HEK293T (cell line): ENCODE data around the gene HS3ST6.

ENCODE experiments used
- CTCF ChIA-PET: fragments of 350-600 bp; formaldehyde crosslinking; extraction: SDS; loops from one replicate; lab custom pipeline; 2021; ENCODE audit warnings: antibody characterized with exemption, inconsistent platforms; lab: Yijun Ruan, JAX
- POLR2A ChIA-PET: fragments of 350-600 bp; formaldehyde crosslinking; extraction: SDS; loops from one replicate; lab custom pipeline; 2020; ENCODE audit warnings: antibody characterized with exemption, inconsistent platforms; lab: Yijun Ruan, JAX
- DNase-seq: peaks from one replicate; pipeline ENCODE4 v3.0.0; 2012; ENCODE audit warnings: mixed read lengths; ENCODE audit errors: extremely low spot score
- ARNT ChIP-seq: fragments of 450-650 bp; IDR thresholded peaks from 2 replicates; pipeline ENCODE4 v1.6.1; 2017; ENCODE audit warnings: mild to moderate bottlenecking
- BHLHE40 ChIP-seq: fragments of 450-650 bp; IDR thresholded peaks from 2 replicates; pipeline ENCODE4 v1.6.1; 2016; ENCODE audit warnings: mild to moderate bottlenecking, moderate library complexity, borderline replicate concordance
- CTBP1 ChIP-seq: fragments of 450-650 bp; IDR thresholded peaks from 2 replicates; pipeline ENCODE4 v1.6.1; 2016; ENCODE audit warnings: borderline replicate concordance
- ELF4 ChIP-seq: fragments of 450-650 bp; IDR thresholded peaks from 2 replicates; pipeline ENCODE4 v1.6.1; 2017; ENCODE audit warnings: antibody characterized with exemption
- FOXA1 ChIP-seq: fragments of 450-650 bp; IDR thresholded peaks from 2 replicates; pipeline ENCODE4 v1.6.1; 2016; ENCODE audit warnings: mild to moderate bottlenecking
- FOXK2 ChIP-seq: fragments of 450-650 bp; IDR thresholded peaks from 2 replicates; pipeline ENCODE4 v1.6.1; 2016; ENCODE audit warnings: mild to moderate bottlenecking
- FOXM1 ChIP-seq: fragments of 450-650 bp; IDR thresholded peaks from 2 replicates; pipeline ENCODE4 v1.6.1; 2017; ENCODE audit warnings: mild to moderate bottlenecking, borderline replicate concordance
- HDGF ChIP-seq: fragments of 450-650 bp; IDR thresholded peaks from 2 replicates; pipeline ENCODE4 v1.6.1; 2017; ENCODE audit warnings: antibody characterized with exemption, borderline replicate concordance
- L3MBTL2 ChIP-seq: fragments of 450-650 bp; conservative IDR thresholded peaks from 2 replicates; pipeline ENCODE4 v1.6.1; 2016; ENCODE audit warnings: mild to moderate bottlenecking
- LEF1 ChIP-seq: fragments of 450-650 bp; IDR thresholded peaks from 2 replicates; pipeline ENCODE4 v1.6.1; 2017; ENCODE audit warnings: mild to moderate bottlenecking, borderline replicate concordance
- NFRKB ChIP-seq: fragments of 450-650 bp; IDR thresholded peaks from 2 replicates; pipeline ENCODE4 v1.6.1; 2016; ENCODE audit warnings: mild to moderate bottlenecking, moderate library complexity
- PKNOX1 ChIP-seq: fragments of 450-650 bp; IDR thresholded peaks from 2 replicates; pipeline ENCODE4 v1.6.1; 2016
- SP1 ChIP-seq: fragments of 450-650 bp; IDR thresholded peaks from 2 replicates; pipeline ENCODE4 v1.6.1; 2017
- SUZ12 ChIP-seq: fragments of 450-650 bp; IDR thresholded peaks from 2 replicates; pipeline ENCODE4 v1.6.1; 2016; ENCODE audit warnings: mild to moderate bottlenecking
- TARDBP ChIP-seq: fragments of 450-650 bp; IDR thresholded peaks from 2 replicates; pipeline ENCODE4 v1.6.1; 2016
- ZNF384 ChIP-seq: fragments of 450-650 bp; IDR thresholded peaks from 2 replicates; pipeline ENCODE4 v1.6.1; 2016

The HS3ST6 gene

GRCh38 chr16:1936945-1937479, 18.8 kb upstream of the HS3ST6 start:
- DNase-seq, result no peak
- ChIA-PET POLR2A (interaction anchor here (1.2 kb wide), 1 partner anchor 28 kb away, joined by 5 read pairs; the partner anchor contains the start of gene RPS2), CTCF (no interaction called here)
- TF ChIP-seq FOXK2, result no peak
- no peak for TF ChIP-seq LEF1
- no peak for TF ChIP-seq L3MBTL2
- no peak for TF ChIP-seq CTBP1
- TF ChIP-seq FOXM1, result no peak

GRCh38 chr16:1933097-1933661, 15.0 kb upstream of the HS3ST6 start:
- ChIA-PET POLR2A (interaction anchor here (1.2 to 1.5 kb wide), 2 partner anchors 8 to 32 kb away, joined by 3 to 7 read pairs; partner anchors contain the start of gene RPS2), CTCF (interaction anchor here (1.8 kb wide), 1 partner anchor 8 kb away, joined by 16 read pairs; no protein-coding TSS in a partner anchor)
- TF ChIP-seq NFRKB (no peak), SUZ12 (no peak), BHLHE40 (no peak), TARDBP (no peak)
- no peak for DNase-seq

GRCh38 chr16:1932050-1933028, 14.1 kb upstream of the HS3ST6 start:
- POLR2A ChIA-PET, result interaction anchor here (1.0 to 1.5 kb wide), 3 partner anchors 9 to 35 kb away, joined by 3 to 7 read pairs (median 3); partner anchors contain the start of gene RPS2
- CTCF ChIA-PET, result interaction anchor here (1.8 kb wide), 1 partner anchor 9 kb away, joined by 16 read pairs; no protein-coding TSS in a partner anchor
- TF ChIP-seq PKNOX1 (no peak), ARNT (no peak), ZNF384 (no peak), FOXK2 (no peak), TARDBP (no peak), FOXM1 (no peak), SP1 (no peak)
- DNase-seq, result no peak

GRCh38 chr16:1930338-1930720, 12.1 kb upstream of the HS3ST6 start:
- TF ChIP-seq LEF1 (no peak), CTBP1 (no peak), ZNF384 (no peak), SUZ12 (no peak), ELF4 (no peak), BHLHE40 (no peak), ARNT (no peak), FOXM1 (no peak), PKNOX1 (no peak), FOXK2 (no peak), NFRKB (no peak), TARDBP (no peak), SP1 (no peak), FOXA1 (no peak), HDGF (no peak), L3MBTL2 (no peak)
- POLR2A ChIA-PET, result interaction anchor here (0.8 kb wide), 1 partner anchor 12 kb away, joined by 5 read pairs; the partner anchor contains the start of gene MSRB1
- CTCF ChIA-PET, result interaction anchor here (0.6 to 1.1 kb wide), 3 partner anchors 9 to 21 kb away, joined by 4 to 5 read pairs (median 4); no protein-coding TSS in a partner anchor
- DNase-seq, result no peak

- ChIA-PET POLR2A (interaction anchor here (0.6 to 2.4 kb wide), 9 partner anchors 9 to 226 kb away, joined by 3 to 18 read pairs (median 3); partner anchors contain the start of genes MSRB1, NDUFB10, NTHL1 and RPS2), CTCF (interaction anchor here (0.6 to 2.2 kb wide), 9 partner anchors 11 to 395 kb away, joined by 3 to 12 read pairs (median 3); partner anchors contain the start of gene TBL3)
- DNase-seq, result peak; percentile 99
- TF ChIP-seq ARNT (peak; percentile 57; the same call in 1 of the 2 replicates), TARDBP (no peak), L3MBTL2 (peak; percentile 98), LEF1 (peak; percentile 65; the same call in 1 of the 2 replicates)
Measured at GRCh38 chr16:1929578-1930337, 11.5 kb upstream of the HS3ST6 start.

- DNase-seq, result no peak
- POLR2A ChIA-PET, result interaction anchor here (0.6 to 2.4 kb wide), 9 partner anchors 8 to 226 kb away, joined by 3 to 18 read pairs (median 3); partner anchors contain the start of genes MSRB1, NDUFB10, NTHL1 and RPS2
- CTCF ChIA-PET, result interaction anchor here (0.6 to 2.2 kb wide), 9 partner anchors 12 to 394 kb away, joined by 3 to 12 read pairs (median 3); partner anchors contain the start of gene TBL3
- TF ChIP-seq CTBP1 (no peak), ELF4 (no peak), NFRKB (no peak), HDGF (no peak), LEF1 (no peak), FOXM1 (no peak), SP1 (no peak), PKNOX1 (no peak), SUZ12 (no peak), BHLHE40 (no peak), L3MBTL2 (no peak)
Measured at GRCh38 chr16:1929105-1929504, 10.9 kb upstream of the HS3ST6 start.
